ENCODE data around the gene CFAP74.

GRCh38 chr1:1894354-1895059, 109.1 kb downstream of the CFAP74 start:
- no peak for TF ChIP-seq CTCF (IDR thresholded peaks at IDR 0.05)
- TF ChIP-seq POLR2A (IDR thresholded peaks at IDR 0.05) = no peak
